COR-L47 (cell line): ENCODE data around the gene TLR8.
"Not testable (repeated sequence)": the region's sequence is repeated elsewhere in the genome, so short reads cannot be mapped to it uniquely, and the experiment has no call there.

Experiments used
- DNase-seq: peaks from one replicate; lab custom pipeline; 2025; lab: John Stamatoyannopoulos, UW

The TLR8 gene

DNA sequence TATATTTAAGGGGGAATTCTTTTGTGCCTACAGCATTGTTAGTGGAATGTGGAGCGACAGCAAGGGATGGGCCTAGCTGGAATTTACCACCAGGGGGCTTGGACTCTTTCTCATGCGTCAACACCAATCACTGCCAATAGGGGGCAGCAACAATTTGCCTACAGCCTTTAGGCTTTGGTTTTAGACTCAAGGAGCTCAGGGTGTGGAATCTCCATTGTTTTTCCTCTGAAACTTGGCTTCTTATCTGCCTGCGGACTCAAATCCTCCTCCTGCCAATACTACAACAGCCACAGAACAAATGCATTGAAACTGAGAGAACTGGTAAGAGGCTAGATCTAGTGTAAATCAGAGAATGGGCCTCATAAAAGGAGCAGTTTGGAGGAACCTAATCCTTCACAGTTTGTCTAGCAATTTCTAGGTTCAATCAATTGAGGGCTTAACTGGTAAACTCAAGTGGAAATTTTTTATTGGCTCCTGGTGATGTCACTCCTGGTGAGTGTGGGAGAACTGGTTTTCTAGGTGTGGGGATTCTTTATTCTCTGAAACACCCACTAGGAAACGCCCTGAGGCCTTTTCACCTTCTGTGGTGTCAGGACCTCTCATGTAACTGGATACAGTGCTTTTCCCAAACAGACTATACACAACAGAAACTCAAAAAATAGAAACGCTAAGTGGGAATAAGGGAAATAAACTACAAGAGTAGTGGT lies 40.6 kb downstream of the TLR8 start:
- DNase-seq, result peak; percentile 41

DNA sequence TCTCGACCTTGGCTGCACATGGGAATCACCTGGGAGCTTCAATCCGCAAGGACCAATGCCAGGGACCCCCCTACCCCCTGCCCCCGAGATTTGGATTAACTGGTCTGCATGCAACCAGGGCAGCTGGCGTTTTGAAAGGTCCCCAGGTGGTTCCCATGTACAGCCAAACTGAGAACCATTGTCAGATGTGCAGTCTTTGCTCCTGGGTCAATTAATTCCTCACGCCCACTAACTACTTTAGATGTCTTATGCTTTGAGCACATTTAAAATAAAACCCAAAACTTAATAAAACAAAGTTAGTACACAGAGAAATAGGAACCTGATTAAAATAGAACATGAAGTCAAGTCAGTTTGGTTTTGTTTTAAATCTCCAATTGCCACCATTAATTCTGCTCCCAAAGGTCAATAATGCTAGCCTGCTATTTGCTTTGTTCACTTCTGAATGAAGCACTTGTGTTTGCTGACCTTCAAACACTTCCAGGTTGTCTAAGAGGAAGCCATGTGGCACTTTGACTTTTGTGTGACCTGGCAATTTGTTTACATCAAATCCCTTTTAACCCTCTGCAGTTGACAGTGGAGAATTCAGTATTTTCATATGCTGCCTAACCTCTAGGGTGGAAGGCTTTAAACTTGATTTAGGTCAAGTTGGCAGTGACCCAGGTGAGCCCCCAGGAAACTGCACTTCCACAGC lies 41.3 kb downstream of the TLR8 start:
- DNase-seq, result no peak

DNA sequence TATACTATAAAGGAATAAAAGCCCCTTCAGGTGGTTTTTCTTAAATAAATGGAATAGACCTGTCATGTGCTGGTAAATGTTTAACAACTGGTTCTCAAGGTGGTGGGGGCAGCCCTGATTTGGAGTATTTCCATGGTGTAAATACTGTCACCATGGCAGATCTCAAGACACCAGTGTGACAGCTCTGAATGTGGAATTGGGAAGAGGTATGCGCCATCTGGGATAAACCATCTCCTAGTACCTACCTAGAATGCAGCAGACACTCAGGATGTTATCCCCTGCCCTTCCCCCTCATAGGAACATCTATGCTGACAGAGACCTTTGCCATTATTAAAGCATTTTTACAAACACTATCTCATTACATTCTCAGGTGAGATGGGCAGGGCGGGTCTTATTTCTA lies 42.1 kb downstream of the TLR8 start:
- DNase-seq, result no peak

DNA sequence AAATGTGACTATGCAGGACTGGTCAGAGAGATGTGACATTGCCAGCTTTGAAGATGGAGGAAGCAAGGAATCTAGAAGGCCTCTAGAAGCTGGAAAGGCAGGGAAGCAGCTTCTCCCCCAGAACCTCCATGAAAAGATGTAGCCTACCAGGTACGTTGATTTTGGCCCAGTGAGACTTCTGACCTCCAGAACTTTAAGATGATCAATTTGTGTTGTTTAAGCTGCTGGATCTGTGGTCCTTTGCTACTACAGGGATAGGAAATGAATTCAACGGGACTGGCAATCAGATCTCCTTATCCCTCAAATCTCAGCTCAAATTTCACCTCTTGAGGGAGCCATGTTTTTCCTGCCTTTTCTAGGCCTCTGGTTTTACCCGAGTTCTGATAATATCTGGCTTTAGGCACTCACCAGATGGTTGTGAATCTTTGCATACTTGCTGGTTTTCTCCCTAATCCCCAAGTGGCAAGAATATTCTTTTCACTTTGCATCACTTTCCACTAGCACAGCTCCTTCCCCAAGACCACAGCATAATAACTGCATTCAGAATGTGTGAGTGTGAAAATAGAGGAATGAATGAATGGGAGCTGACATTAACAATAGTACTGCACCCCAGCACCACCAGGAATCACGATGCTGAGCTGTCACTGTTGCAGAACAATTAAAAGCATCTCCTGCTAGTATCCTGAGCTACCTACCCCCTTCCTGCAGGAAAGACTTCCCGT lies 42.9 kb downstream of the TLR8 start:
- no peak for DNase-seq

DNA sequence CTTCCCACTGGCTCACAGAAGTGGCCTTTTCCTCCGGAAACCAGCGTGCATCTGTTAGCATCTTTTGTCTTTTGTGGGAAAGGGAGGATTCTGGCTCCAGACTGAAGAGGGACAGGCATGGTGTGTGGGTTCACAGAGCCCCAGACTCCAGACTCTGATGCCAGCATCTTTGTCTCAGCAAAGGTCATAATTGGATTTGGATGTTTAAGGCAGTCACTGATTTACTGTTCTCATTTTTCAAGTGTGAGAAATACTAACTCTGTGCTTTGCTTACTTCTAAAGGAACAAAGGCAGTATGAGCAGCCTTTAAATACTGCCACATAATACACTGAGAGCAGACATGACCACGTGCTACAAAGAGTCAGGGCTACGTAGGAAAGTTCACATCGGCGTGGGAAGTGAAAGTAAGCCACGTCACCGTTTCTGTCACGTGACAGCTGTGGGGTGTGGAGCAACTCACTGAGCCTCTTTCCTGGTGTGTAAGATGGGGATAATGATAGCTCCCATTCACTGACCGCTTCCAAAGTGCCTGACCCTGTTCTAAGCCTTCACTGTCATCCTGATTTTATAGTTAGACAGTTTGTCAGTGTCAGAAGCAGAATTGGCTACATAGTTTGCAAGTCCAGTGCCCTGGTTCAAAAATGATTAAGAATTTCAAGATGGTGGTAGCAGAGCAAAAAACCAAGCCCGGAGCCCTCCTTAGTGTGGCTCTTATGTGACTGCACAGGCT lies 43.7 kb downstream of the TLR8 start:
- no peak for DNase-seq

DNA sequence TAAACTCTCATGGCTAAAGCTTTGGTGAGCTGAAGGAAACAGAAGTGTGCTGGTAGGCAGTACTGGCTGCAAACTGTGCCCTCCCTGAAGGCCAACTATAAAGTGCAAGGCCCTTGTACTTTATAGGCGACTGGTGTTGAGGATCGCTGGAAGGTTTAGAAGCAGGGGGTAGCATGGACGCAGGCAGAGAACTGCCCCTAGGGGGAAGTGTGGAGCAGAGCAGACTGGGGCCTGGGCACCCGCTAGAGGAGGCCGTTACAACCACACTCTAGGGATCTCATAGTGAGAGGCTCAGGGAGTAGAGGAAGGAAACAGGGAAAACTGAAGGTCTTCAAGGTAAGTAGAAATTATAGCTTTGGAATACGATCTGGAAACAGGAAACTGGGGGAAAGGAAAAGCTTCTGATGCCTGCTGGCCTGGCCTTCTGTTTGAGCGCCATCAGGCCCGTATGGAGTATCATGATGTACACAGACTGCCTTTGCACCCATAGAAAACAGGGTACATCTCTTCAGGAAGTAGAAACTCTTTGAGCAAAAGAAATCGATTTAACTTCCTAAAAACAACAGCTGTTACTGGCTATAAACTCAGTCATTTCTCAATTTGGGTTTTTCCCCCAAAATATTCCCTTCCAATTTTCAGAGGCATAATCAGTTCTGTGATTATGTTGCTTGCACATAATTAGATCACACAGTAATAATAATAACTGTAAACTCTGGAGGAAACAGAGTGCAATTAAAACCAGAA lies 44.6 kb downstream of the TLR8 start:
- no peak for DNase-seq

DNA sequence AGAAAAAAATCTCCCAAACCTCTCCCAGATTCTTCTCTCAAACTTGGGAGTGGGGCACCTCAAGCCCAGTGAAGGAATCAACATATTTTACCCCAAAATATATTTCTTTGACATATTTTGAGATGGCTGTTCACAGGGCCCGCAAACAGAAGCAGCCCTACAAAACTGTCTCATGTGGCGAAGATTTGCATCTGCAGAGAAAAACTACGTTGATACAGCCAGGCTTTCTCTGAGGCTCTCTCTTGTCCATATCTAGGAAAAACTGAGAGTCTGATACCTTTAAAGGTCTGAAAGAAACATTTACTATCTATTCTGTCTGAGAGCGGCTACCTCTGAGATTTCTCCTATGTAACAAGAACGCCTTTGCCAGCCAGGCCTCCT lies 45.2 kb downstream of the TLR8 start:
- no peak for DNase-seq

DNA sequence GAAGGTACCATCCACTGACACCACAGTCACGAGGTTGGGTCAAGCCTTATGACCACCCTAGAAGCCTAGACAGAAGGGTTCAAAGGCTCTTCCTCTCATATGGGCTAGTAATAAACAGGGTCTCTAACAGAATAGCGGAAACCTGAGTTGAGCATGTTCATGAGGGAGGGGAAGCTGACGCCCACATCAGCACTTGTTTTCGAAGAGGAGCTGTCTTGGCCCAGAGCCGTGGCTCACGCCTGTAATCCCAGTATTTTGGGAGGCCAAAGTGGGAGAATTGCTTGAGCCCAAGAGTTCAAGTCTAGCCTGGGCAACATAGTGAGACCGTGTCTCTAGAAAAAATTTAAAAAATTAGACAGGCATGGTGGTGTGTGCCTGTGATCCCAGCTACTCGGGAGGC lies 47.0 kb downstream of the TLR8 start:
- no peak for DNase-seq

DNA sequence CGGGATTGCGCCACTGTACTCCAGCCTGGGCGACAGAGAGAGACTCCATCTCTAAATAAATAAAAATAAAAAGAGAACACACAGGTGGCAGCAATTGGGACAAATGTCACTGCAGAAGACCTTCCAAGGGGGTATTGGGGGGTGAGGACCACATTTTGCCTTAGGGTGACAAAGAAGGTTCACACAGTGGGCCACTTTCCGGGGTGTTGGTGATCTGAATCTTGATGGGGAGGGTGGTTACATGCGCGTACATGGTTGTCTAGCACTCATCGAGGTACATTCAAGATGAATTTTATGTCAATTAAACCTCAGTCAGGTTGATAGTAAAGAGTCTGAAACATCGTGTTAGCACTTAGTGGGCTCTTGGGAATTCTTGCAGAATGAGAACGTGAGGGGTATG lies 48.0 kb downstream of the TLR8 start:
- no peak for DNase-seq

DNA sequence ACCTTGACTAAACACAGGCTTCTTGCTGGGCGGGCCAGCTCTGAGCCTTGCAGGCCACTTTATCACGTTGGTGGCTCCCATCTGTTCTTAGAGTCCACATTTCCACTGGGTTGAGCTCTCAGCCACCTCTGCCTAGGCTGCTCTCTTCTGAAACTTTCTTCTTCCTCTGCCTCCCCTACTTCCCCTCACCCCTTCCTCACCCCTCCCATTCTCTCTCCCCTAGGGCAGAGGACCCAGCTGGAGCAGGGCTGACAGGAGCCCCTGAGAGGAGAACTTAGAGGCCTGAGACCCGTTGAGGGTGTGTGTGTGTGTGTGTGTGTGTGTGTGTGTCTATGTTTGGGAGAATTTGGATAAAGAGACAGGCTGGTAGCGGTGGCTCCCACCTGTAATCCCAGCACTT lies 48.6 kb downstream of the TLR8 start:
- DNase-seq, result no peak

DNA sequence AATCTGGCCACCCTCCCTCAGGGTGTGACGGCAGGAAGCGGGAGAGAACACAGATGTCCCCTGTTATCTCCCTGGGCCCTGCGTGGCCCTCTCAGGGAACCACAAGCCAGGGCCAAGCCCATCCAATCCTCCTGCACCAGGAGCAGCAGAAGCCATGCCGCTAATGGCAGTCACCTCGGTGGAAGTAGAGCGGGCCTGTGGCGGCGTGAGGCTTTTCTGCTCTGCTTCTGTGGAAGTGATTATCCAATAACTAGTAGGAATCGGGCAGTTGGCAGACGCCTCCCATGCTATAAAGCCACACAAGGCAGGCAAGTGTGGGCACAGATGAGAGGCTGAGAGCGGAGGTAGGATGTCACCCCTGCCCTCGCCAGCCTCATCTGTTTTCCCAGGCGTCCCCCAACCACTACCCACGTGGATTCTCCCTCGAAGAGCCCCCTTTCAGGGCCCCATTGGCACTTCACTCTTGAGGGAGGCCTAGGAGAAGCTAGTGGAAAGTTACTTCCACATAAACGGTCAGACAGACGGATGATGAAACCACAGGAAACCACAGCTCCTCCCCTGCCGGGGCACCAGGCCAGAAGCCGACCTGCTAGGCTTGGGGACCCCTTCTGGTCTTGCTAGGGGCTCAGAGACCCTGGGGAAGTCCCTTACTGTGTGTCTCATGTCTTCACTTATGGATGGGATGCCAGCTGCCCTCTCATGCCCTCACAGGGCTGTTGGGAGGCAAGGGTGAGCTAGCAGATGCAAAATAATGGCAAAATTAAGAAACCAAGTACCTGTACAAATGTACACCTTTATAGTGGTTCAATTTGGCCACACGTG lies 49.7 kb downstream of the TLR8 start:
- DNase-seq, result no peak

DNA sequence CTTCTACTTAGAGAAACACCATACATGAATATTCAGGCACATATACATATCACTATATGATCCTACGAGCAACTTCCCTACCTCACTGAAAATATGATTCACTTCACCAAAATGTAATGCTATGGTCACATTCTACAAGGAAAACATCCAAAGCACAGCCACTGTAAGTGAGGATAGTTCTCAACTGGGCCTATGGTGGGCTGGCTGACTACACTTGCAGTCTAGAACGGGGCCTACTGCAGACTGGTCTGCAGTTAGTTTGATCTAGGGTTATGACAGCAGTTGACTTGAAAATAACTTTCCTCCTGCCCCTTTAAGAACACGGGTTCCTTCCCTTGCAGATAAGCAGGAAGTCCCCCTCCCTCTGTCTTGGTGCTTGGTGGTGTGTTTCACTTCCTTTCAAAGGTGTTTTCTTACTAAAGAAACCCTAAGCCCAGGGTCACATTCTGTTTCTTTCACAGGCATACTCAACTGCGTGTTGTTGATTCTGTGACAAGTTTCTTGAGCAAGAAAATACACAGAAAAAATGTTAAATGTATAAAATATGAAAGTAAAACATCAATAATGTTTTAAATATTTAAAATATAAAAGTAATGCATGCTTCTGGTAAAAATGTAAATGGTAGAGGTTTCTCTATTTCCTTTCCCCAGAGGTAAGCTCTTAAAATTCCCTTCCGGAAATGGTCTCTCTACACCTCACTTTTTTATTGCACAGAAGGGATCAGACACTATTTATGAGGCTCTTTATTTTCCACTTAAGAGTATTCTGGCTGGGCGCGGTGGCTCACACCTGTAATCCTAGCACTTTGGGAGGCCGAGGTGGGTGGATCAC lies 50.5 kb downstream of the TLR8 start:
- DNase-seq, result no peak

DNA sequence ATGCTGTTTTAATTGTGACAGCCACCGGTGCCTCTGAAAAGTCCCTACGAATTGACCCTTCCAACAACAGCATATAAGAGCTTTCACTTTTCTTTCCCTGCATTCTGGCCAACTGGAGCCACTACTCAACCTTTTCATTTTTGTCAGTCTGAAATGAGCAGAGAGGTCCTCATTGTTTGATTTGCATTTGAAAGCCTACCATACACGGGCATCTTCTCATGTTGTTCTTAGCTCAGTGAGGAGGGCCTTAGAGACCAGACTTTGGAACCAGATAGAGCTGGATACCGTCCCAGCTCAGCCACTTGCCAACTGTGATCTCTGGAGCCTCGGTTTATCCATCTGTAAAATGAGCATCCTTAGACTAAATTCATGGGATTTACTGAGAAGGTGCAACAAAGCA lies 51.6 kb downstream of the TLR8 start:
- DNase-seq, result no peak

DNA sequence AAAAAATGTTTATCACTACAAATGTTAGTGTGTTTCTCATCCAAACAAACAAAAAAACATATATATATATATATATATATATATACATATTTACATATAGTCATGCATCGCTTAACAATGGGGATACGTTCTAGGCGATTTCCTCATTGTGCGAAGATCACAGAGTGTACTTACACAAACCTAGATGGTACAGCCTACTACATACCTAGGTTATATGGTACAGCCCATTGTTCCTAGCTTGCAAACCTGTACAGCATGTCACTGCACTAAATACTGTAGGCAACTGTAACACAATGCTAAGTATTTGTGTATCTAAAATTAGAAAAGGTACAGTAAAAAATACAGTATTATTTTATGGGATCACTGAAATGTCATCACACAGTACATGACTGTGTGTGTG lies 52.0 kb downstream of the TLR8 start:
- DNase-seq, result no peak

DNA sequence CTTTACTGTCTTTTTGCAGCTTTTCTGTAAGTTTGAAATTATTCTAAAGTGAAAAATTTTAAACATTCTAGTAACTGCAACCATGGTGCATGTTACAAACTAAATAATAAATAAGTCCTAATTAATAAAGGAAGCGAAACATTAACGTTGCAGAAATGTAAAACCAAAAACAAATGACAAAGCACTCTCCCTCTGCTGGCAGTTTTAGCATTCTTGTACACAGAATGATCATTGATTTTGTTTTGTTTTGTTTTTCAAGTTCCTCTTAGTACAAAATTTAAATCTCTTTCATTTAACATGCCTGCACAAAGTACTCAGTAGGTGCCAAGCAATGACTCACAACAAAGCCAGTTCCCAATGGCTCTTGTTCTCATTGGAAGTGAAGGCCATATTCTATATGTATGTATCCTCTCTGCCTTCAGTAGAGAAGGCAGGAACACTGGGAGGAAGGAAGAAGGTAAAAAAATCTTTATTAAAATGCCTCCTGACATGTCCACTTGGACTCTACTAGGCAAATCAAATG lies 54.8 kb downstream of the TLR8 start:
- no peak for DNase-seq

DNA sequence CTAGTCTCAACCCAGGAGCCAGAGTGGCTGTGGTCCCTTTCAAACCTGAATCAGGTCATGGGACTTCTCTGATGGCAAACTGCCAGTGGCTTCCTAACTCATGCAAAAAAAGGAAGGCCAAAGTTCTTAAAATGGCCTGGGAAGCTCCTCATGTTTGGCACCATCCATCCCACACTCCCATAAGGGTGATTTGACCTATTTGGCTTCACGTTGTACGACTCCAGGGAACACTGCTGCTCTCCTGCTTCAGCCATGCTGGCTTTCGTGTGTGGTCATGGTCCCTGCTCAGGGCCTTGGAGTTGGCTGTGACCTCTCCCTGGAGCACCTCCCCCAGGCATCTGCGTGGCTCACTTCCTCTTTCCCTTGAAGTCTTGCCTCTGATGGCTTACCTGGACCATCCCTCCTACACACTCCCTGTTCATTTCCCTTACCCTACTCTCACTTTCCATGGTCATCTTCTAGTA lies 55.7 kb downstream of the TLR8 start:
- no peak for DNase-seq

DNA sequence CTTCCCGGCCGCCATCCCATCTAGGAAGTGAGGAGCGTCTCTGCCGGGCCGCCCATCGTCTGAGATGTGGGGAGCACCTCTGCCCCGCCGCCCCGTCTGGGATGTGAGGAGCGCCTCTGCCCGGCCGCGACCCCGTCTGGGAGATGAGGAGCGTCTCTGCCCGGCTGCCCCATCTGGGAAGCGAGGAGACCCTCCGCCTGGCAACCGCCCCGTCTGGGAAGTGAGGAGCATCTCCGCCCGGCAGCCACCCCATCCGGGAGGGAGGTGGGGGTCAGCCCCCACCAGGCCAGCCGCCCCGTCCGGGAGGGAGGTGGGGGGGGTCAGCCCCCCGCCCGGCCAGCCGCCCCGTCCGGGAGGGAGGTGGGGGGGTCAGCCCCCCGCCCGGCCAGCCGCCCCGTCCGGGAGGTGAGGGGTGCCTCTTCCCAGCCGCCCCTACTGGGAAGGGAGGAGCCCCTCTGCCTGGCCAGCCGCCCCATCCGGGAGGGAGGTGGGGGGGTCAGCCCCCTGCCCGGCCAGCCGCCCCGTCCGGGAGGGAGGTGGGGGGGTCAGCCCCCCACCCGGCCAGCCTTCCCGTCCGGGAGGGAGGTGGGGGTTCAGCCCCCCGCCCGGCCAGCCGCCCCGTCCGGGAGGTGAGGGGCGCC lies 56.9 kb downstream of the TLR8 start:
- DNase-seq, result not testable (repeated sequence)

DNA sequence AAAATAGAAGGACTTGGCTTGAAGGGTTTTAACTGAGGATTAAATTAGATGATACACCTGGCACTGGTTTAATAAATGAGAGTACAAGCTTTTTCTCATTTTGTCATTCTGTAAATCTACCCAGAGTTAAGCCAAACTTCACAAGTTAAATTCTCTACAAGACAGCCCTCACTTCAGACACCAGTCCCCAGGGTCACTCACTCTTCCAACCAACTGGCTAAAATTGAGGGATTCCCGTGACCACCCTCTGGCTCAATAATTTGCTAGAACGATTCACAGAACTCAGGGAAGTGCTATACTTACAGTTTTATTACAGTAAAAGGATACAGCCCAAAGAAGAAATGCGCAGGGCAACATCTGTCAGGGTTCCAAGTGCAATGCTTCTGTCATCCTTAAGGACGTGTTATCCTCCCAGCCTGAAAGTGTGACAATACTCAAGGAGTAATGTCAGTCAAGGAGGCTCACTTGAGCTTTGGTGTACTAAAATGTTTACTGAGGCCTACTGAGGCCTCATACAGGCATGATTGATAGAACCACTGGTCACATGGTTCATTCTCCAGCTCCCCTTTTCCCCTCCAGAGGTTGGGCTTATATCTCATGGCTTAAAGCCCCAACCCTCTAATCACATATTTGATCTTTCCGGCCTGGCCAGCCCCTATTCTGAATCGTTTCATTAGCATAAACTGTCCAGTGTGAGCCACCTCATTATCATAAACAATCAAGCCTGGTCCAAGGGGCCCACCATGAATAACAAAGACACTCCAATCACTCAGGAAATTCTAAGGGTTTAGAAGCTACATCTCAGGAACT lies 58.9 kb downstream of the TLR8 start:
- DNase-seq, result no peak
